GM12874 (cell line): ENCODE measurements around the gene CCR6.

Experiments used
- TF ChIP-seq, protein P1 (sequence below): IDR thresholded peaks from 2 replicates; pipeline ENCODE4 v1.5.1; 2011; ENCODE audit warnings: low read depth, mild to moderate bottlenecking, control low read depth, low read length, moderate library complexity; ENCODE audit not compliant: insufficient read depth

Gene CCR6

DNA sequence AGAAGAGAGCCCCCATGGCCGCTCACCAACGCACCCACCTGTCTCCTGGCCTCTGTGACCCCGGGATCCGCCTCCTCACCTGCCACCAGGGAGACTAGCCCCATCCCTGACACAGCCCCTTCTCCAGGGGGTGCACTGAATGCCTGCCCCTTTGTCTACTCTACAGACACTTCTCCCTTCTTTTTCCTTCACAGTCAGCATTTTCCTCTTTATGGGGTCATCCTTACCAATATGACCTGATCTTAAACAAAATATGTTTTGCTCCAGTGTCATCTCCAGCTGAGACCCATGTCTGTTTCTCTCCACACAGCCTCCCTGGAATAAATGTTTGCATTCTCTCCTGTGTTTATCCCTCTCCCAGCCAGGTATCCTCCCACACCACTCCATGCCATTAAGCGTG lies 14.6 kb upstream of the CCR6 start:
- TF ChIP-seq, protein P1, sequence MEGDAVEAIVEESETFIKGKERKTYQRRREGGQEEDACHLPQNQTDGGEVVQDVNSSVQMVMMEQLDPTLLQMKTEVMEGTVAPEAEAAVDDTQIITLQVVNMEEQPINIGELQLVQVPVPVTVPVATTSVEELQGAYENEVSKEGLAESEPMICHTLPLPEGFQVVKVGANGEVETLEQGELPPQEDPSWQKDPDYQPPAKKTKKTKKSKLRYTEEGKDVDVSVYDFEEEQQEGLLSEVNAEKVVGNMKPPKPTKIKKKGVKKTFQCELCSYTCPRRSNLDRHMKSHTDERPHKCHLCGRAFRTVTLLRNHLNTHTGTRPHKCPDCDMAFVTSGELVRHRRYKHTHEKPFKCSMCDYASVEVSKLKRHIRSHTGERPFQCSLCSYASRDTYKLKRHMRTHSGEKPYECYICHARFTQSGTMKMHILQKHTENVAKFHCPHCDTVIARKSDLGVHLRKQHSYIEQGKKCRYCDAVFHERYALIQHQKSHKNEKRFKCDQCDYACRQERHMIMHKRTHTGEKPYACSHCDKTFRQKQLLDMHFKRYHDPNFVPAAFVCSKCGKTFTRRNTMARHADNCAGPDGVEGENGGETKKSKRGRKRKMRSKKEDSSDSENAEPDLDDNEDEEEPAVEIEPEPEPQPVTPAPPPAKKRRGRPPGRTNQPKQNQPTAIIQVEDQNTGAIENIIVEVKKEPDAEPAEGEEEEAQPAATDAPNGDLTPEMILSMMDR: no peak

DNA sequence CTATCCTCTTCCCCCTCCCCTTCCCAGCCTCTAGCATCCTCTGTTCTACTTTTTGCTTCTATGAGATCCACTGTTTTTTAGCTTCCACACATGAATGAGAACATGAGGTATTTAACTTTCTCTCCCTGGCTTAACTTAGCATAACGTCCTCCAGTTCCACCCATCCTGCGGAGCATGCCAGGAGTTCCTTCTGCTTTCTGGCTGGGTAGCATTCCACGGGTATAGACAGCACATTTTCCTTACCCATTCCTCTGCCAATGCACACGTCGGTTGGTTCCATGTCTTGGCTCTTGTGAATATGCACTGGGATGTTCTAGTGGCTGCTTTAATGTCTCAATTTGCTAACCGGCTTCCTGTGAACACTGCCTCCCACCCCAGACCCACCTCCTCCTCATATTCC lies 13.2 kb upstream of the CCR6 start:
- TF ChIP-seq, protein P1: no peak

- TF ChIP-seq, protein P1: no peak
Observed at GRCh38 chr6:167111597-167111996, 11.3 kb upstream of the CCR6 start.

GRCh38 chr6:167112421-167112820 lies 10.5 kb upstream of the CCR6 start:
- TF ChIP-seq, protein P1: no peak

DNA sequence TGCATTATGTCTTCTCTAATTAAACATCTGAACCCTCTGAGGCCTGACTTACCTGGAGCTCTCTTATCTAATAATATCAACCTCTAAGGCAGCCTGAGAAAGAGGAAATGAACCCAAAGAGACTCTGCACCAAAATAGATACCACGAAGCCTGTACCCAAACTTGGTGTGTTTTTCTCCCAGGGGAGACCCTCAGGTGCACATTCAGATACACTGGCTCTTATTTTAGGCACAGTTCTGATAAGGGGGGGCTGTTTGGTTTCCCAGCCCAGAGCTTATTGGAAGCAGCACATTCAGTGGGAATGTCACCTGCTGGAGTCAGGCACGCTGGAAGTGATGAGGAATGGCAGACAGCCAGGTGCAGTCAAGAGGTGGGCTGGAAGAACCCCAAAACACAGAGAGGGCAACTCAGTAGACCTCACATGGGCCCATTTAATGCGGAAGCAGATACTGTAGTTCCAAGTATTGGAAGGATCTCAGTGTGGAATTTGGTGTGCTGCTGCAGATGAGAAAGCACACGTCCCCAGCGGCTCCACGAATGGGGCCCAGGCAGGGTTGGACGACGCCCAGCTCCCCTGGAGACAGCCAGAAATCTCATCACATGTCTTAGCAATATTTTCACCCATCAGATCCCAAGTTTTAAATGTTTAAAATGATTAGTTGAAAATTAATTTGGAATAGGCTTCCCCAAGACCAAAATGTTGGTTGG lies 9.7 kb upstream of the CCR6 start:
- TF ChIP-seq, protein P1: no peak

DNA sequence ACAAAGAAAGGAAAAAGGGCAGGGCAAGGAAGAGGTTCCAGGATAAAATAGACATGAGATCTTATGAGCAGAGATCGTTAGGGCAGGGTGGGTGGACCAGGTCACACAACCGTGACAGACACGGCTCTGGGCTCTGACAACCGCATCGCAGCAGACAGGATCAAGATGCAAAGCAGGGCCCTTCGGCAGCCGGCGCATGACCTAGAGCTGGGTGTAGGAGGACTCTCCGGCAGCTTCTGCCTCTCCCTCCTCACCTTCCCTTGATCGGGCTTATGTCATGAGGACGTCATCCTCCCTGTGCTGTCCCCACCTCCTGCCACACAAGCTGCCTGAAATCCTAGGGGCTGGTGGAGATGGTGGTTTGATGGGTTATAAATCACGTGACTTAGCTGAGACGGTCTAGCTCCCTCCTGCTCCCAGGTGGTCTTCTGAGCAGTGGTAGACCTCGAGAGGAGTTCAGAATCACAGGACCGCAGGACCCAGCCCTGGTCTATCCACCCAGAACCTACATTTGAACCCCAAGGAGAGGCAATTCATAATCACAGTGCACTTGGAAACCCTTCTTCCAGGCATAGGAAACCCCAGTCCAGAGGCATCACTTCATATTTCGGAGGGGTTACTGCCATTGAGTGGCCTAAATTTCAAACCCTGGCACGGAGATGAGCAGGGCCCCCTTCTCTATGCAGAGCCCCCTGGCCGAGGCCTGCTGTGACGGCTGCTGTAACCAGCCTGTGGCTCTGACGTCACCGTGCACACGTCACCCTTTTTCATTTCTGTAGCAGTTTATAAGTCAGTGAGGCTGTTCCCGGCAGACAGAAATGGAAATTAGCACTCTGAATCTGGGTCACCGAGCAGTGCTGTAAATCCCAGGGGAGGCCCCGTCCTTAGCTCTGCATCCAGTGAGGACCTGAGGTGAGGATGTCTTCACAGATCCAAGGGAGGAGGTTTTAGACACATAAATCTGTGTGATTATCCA lies 8.7 kb upstream of the CCR6 start:
- TF ChIP-seq, protein P1: no peak

GRCh38 chr6:167115054-167115453 lies 7.8 kb upstream of the CCR6 start:
- TF ChIP-seq, protein P1: peak; percentile 50
